ENCODE results near the gene HMX1.

DNA sequence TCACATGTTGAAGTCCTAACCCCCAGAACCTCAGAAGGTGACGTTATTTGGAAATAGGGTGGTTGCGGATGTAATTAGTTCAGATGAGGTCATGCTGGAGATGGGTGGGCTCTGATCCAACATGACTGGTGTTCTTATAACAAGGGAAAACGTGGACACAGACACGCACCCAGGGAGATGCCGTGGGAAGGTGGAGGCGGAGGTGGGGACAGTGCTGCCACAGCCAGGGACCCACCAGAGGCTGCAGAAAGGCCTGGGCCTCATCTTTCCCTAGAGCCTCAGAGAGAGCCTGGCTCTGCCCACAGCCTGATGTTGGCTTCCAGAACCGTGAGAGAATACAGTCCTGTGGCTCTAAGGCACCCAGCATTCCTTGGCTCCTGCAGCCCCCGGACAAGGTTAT is 7.9 kb upstream of the HMX1 start:
- TF ChIP-seq EZH2 (IDR thresholded peaks at IDR 0.05) (no peak), POLR2AphosphoS5 (IDR thresholded peaks at IDR 0.05; ENCODE audit: borderline replicate concordance, low read depth, low read length) (no peak)
